HUES64 (cell line): ENCODE data around the gene COQ9. TPM values are rescaled to one million over a fixed set of nuclear protein-coding genes. Genes with fewer than 3 reads are reported as not detected.
A peak's percentile ranks its signal among the peaks of the same experiment; 100 is the strongest.
"Not testable (repeated sequence)": the region's sequence is repeated elsewhere in the genome, so short reads cannot be mapped to it uniquely, and the experiment has no call there.

Experiments used
- H3K27ac ChIP-seq: 2 replicates; pipeline ENCODE4 v1.7.0; 2013; ENCODE audit warnings: low read depth, low read length, inconsistent platforms
- H3K27me3 ChIP-seq: 2 replicates; pipeline ENCODE4 v1.6.1; 2013; ENCODE audit warnings: mild to moderate bottlenecking, low read length; ENCODE audit not compliant: insufficient read depth
- H3K36me3 ChIP-seq: 2 replicates; pipeline ENCODE4 v1.6.1; 2013; ENCODE audit warnings: mild to moderate bottlenecking, low read length; ENCODE audit not compliant: insufficient read depth
- H3K4me1 ChIP-seq: 2 replicates; pipeline ENCODE4 v1.6.1; 2013; ENCODE audit warnings: mild to moderate bottlenecking, low read length, moderate library complexity; ENCODE audit not compliant: insufficient read depth
- H3K4me3 ChIP-seq: 2 replicates; pipeline ENCODE4 v1.5.1; 2013; ENCODE audit warnings: mild to moderate bottlenecking, low read length, moderate library complexity
- H3K9ac ChIP-seq: 2 replicates; pipeline ENCODE4 v1.6.1; 2013; ENCODE audit warnings: mild to moderate bottlenecking, low read depth, low read length
- H3K9me3 ChIP-seq: 2 replicates; pipeline ENCODE4 v1.6.1; 2013; ENCODE audit warnings: low read depth, low read length; ENCODE audit not compliant: insufficient read depth
- WGBS: fragments of 150-250, 120-280 bp; methylation state at CpG from one replicate; pipeline ENCODE4 v1.1.7; 2013; ENCODE audit warnings: missing lambda C conversion rate; 5-methylcytosine and 5-hydroxymethylcytosine counted together
- polyA plus RNA-seq, 2 experiments: library from polyadenylated mRNA; stranded (reverse); fragments of 50-300 nt; gene quantifications; one replicate each; pipeline ENCODE4 v1.2.3, GENCODE V29; 2013

The COQ9 gene
- polyA plus RNA-seq (2013, experiment 1 of 2) = 25.8 TPM
- 26.6 TPM for polyA plus RNA-seq (2013, experiment 2 of 2)

GRCh38 chr16:57447186-57447962 lies at the start of gene COQ9, which contains the start of gene CIAPIN1:
Gene COQ9, plus strand, starts transcription at chr16:57447479. Its CDS starts 27 bp downstream, at chr16:57447506.
Gene CIAPIN1, minus strand, starts transcription at chr16:57447385. Its CDS starts 6,457 bp downstream, at chr16:57440928.
- H3K9ac ChIP-seq = peak within 1 kb of the TSS; percentile 91
- H3K27ac ChIP-seq = peak within 1 kb of the TSS; percentile 72
- no peaks in the 10 kb centered on the region for H3K27me3 ChIP-seq
- H3K4me1 ChIP-seq = no peaks in the 10 kb centered on the region; the same call in 1 of the 2 replicates
- under 1% methylated on average over 68 of the region's 68 CpGs for WGBS
- no peaks in the 10 kb centered on the region for H3K9me3 ChIP-seq
- H3K4me3 ChIP-seq = peak within 1 kb of the TSS; percentile 88
- peaks cover 16% of the 10 kb centered on the region for H3K36me3 ChIP-seq

GRCh38 chr16:57397493-57397892 lies 49.8 kb upstream of the COQ9 start:
- not testable (repeated sequence) for H3K9me3 ChIP-seq, H3K27ac ChIP-seq, H3K9ac ChIP-seq, H3K4me3 ChIP-seq, H3K27me3 ChIP-seq, H3K36me3 ChIP-seq, H3K4me1 ChIP-seq
- WGBS = 95% methylated on average over 4 of the region's 4 CpGs

- 57% methylated on average over 7 of the region's 7 CpGs for WGBS
- no peaks in the 10 kb centered on the region for H3K9me3 ChIP-seq
- no peak overlapping the region for H3K27ac ChIP-seq
- H3K9ac ChIP-seq = no peak overlapping the region
- no peaks in the 10 kb centered on the region for H3K4me1 ChIP-seq
- H3K27me3 ChIP-seq = no peaks in the 10 kb centered on the region
- no peak overlapping the region for H3K4me3 ChIP-seq
- H3K36me3 ChIP-seq = no peaks in the 10 kb centered on the region
Observed at GRCh38 chr16:57401943-57402640, 45.2 kb upstream of the COQ9 start.

GRCh38 chr16:57403965-57404817 lies 43.1 kb upstream of the COQ9 start, which contains the start of gene CCL17:
Gene CCL17, plus strand, starts transcription at chr16:57404767. Its CDS starts 9,166 bp downstream, at chr16:57413933.
- H3K9ac ChIP-seq = no peak within 1 kb of the TSS
- no peak within 1 kb of the TSS for H3K4me3 ChIP-seq
- no peaks in the 10 kb centered on the region for H3K4me1 ChIP-seq
- no peaks in the 10 kb centered on the region for H3K9me3 ChIP-seq
- 83% methylated on average over 17 of the region's 17 CpGs for WGBS
- no peaks in the 10 kb centered on the region for H3K36me3 ChIP-seq
- H3K27ac ChIP-seq = no peak within 1 kb of the TSS
- H3K27me3 ChIP-seq = no peaks in the 10 kb centered on the region

GRCh38 chr16:57405097-57405496 lies 42.2 kb upstream of the COQ9 start:
- no peaks in the 10 kb centered on the region for H3K36me3 ChIP-seq
- H3K9ac ChIP-seq = no peak overlapping the region
- H3K4me3 ChIP-seq = no peak overlapping the region
- H3K4me1 ChIP-seq = no peaks in the 10 kb centered on the region
- WGBS = 83% methylated on average over 3 of the region's 3 CpGs
- H3K27me3 ChIP-seq = no peaks in the 10 kb centered on the region
- no peaks in the 10 kb centered on the region for H3K9me3 ChIP-seq
- H3K27ac ChIP-seq = no peak overlapping the region

GRCh38 chr16:57406881-57407280 lies 40.4 kb upstream of the COQ9 start:
- no peaks in the 10 kb centered on the region for H3K9me3 ChIP-seq

GRCh38 chr16:57407521-57408353 lies 39.5 kb upstream of the COQ9 start:
- no peaks in the 10 kb centered on the region for H3K27me3 ChIP-seq
- WGBS = 87% methylated on average over 5 of the region's 5 CpGs

More at GRCh38 chr16:57406881-57407280, 40.4 kb upstream of the COQ9 start:
- H3K4me1 ChIP-seq = no peaks in the 10 kb centered on the region
- no peak overlapping the region for H3K27ac ChIP-seq
- 85% methylated on average over 2 of the region's 2 CpGs for WGBS
- no peaks in the 10 kb centered on the region for H3K27me3 ChIP-seq
- no peak overlapping the region for H3K4me3 ChIP-seq
- H3K9ac ChIP-seq = no peak overlapping the region
- no peaks in the 10 kb centered on the region for H3K36me3 ChIP-seq

GRCh38 chr16:57409065-57409464 lies 38.2 kb upstream of the COQ9 start:
- H3K4me3 ChIP-seq = no peak overlapping the region
- no peaks in the 10 kb centered on the region for H3K27me3 ChIP-seq
- no peaks in the 10 kb centered on the region for H3K9me3 ChIP-seq
- no peaks in the 10 kb centered on the region for H3K36me3 ChIP-seq
- 91% methylated on average over 5 of the region's 5 CpGs for WGBS
- H3K27ac ChIP-seq = no peak overlapping the region
- no peak overlapping the region for H3K9ac ChIP-seq
- no peaks in the 10 kb centered on the region for H3K4me1 ChIP-seq

More at GRCh38 chr16:57407521-57408353, 39.5 kb upstream of the COQ9 start:
- Histone ChIP-seq H3K4me1 (no peaks in the 10 kb centered on the region), H3K36me3 (no peaks in the 10 kb centered on the region), H3K27ac (no peak overlapping the region), H3K9me3 (no peaks in the 10 kb centered on the region), H3K4me3 (no peak overlapping the region), H3K9ac (no peak overlapping the region)

GRCh38 chr16:57409870-57410587 lies 37.2 kb upstream of the COQ9 start:
- WGBS = 64% methylated on average over 14 of the region's 14 CpGs
- no peak overlapping the region for H3K27ac ChIP-seq
- no peaks in the 10 kb centered on the region for H3K4me1 ChIP-seq
- H3K9ac ChIP-seq = no peak overlapping the region
- H3K4me3 ChIP-seq = no peak overlapping the region
- no peaks in the 10 kb centered on the region for H3K36me3 ChIP-seq
- H3K9me3 ChIP-seq = no peaks in the 10 kb centered on the region
- no peaks in the 10 kb centered on the region for H3K27me3 ChIP-seq
